Upper lobe of left lung (tissue), 6 donors: Measurements from ENCODE around the gene CA10. TPM values are rescaled to one million over a fixed set of nuclear protein-coding genes. Genes with fewer than 3 reads are reported as not detected.

Experiments
- ATAC-seq, 2 donors: fragments of 200-7000 bp; cut with Tn5 transposase; one replicate each; pipeline ENCODE4 v1.9.1; 2022; ENCODE audit warnings: mild to moderate bottlenecking in 2 of 2, moderate library complexity in 2 of 2; ENCODE audit not compliant: low FRiP score in 2 of 2
- DNase-seq, 2 donors: peaks; one replicate each; pipeline ENCODE4 v3.0.0-alpha.2; 2019 to 2020
- H3K27ac ChIP-seq, 4 donors: fragments of 200-600 bp; sonication (generic); one replicate each; pipeline ENCODE4 v1.5.1; 2016 to 2019
- H3K27me3 ChIP-seq, 4 donors: fragments of 200-600 bp; sonication (generic); one replicate each; pipeline ENCODE4 v1.5.1; 2017 to 2019
- H3K36me3 ChIP-seq, 4 donors: fragments of 200-600 bp; sonication (generic); one replicate each; pipeline ENCODE4 v1.5.1; 2016 to 2019
- H3K4me1 ChIP-seq, 4 donors: fragments of 200-600 bp; sonication (generic); one replicate each; pipeline ENCODE4 v1.5.1; 2018 to 2019
- H3K4me3 ChIP-seq, 4 donors: fragments of 200-600 bp; sonication (generic); one replicate each; pipeline ENCODE4 v1.5.1; 2017 to 2019; ENCODE audit warnings: mild to moderate bottlenecking in 2 of 4, moderate library complexity in 1 of 4
- H3K9me3 ChIP-seq, 4 donors: fragments of 200-600 bp; sonication (generic); one replicate each; pipeline ENCODE4 v1.5.1; 2018 to 2019
- EP300 ChIP-seq, 4 donors: sonication (generic); formaldehyde crosslinking; IDR thresholded peaks; one replicate each; pipeline ENCODE4 v1.5.1; 2017; ENCODE audit warnings: antibody characterized with exemption in 4 of 4, control low read depth in 2 of 4
- POLR2A ChIP-seq, 4 donors: fragments of 450-650 bp; IDR thresholded peaks; one replicate each; pipeline ENCODE4 v1.5.1; 2016 to 2017; ENCODE audit warnings: antibody characterized with exemption in 4 of 4, mild to moderate bottlenecking in 2 of 4
- POLR2AphosphoS5 ChIP-seq, 2 donors: sonication (generic); formaldehyde crosslinking; IDR thresholded peaks; one replicate each; pipeline ENCODE4 v1.5.1; 2017; ENCODE audit warnings: antibody characterized with exemption in 2 of 2
- WGBS, 2 donors: methylation state at CpG; one replicate each; pipeline ENCODE4 v1.1.5; 2017 to 2018; 5-methylcytosine and 5-hydroxymethylcytosine counted together
- total RNA-seq, 6 donors: library from RNA; depleted of rRNA in 4 of 6; stranded (reverse); fragments of >200 nt in 4 of 6; gene quantifications; one replicate each; pipeline versions ENCODE4 v1.1.0 to v1.2.1, GENCODE V29; 2016 to 2021
- TF ChIP-seq, protein P1 (sequence below), 6 experiments: fragments of 450-650 bp in 4 of 6; fragments of 200-600 bp in 2 of 6; sonication (generic) in 2 of 6; IDR thresholded peaks; one replicate each; pipeline ENCODE4 v1.5.1; 2016 to 2019; ENCODE audit warnings: antibody characterized with exemption in 6 of 6
- donor health status: DM: no; HTN: no; CAD: no; lungs with moderate emphysema.
- donor health status: DM: no; HTN: yes; CAD: no; lungs with severe emphysema.

Gene CA10
- total RNA-seq, 6 donors from 2014 or later = 0.10 TPM; not detected in 5

DNA sequence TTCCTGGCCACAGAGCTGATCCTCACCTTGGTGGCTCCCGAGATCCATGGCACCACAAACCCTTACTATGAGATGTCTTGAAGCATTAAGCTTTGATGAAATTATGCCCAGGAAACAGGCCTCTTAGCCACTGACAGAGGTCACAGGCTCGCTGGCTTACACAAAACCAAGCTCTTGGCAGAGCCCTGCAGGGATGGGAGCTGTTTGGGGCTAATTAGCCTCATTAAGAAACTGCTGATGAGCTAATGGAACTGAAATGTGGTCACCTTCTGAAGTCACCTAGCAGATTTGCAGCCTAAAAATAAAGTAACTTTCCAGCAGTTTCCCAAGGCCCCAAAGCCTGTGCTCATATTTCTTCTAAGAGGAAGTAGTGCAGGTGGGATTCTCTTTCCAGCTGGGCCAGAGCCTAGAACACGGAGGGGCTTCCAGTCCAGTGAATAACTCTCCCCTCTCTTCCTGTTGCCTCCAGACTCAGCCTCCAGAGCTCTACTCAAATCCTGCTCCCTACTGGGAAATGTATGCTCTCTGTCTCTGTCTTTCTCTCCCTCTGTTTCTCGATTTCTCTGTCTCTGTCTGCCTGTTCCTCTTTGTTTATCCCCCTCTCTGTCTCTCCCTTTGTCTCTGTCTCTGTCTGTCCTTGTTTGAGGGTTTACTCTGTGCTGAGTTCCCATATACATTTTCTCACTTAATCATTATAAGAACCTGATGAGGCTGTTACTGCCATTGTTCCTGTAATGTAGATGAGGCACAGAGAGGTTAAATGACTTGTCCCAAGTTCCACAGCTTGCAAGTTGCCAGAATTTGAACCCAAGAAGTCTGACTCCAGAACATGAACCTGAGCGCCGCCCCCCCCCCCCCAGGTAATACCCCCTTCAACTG is 338.9 kb downstream of the CA10 start:
- Histone ChIP-seq H3K4me1 (no peaks in the 10 kb centered on the region), H3K27me3 (no peaks in the 10 kb centered on the region), H3K27ac (no peak overlapping the region), H3K36me3 (no peaks in the 10 kb centered on the region), H3K9me3 (no peaks in the 10 kb centered on the region), H3K4me3 (no peak overlapping the region)
- DNase-seq (no peak), ATAC-seq (no peak)
- 73 to 74% methylated on average over 6 of the region's 6 CpGs for WGBS, 2 donors
- TF ChIP-seq POLR2AphosphoS5 (IDR thresholded peaks at IDR 0.05) (no peak), POLR2A (IDR thresholded peaks at IDR 0.05) (no peak), EP300 (IDR thresholded peaks at IDR 0.05) (no peak)
- TF ChIP-seq, protein P1, sequence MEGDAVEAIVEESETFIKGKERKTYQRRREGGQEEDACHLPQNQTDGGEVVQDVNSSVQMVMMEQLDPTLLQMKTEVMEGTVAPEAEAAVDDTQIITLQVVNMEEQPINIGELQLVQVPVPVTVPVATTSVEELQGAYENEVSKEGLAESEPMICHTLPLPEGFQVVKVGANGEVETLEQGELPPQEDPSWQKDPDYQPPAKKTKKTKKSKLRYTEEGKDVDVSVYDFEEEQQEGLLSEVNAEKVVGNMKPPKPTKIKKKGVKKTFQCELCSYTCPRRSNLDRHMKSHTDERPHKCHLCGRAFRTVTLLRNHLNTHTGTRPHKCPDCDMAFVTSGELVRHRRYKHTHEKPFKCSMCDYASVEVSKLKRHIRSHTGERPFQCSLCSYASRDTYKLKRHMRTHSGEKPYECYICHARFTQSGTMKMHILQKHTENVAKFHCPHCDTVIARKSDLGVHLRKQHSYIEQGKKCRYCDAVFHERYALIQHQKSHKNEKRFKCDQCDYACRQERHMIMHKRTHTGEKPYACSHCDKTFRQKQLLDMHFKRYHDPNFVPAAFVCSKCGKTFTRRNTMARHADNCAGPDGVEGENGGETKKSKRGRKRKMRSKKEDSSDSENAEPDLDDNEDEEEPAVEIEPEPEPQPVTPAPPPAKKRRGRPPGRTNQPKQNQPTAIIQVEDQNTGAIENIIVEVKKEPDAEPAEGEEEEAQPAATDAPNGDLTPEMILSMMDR (IDR thresholded peaks at IDR 0.05) = no peak

DNA sequence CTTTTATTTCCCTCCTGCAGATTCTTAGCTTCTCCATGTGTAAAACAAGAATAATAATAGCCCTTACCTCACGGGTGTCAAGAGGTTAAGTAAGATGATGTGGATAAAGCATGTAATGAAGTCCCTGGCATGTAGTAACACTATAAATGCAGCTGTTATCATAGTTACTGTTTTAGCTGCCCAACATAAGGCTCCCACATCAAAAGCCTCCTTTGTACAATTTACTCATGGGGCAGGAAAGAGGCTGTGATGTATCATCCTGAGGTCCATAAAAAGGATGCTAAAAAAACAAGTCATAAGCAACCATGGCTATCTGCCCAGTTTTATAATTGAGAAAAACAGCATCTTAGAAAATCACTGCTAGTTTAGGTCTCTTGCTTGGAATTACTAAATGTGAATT is 339.7 kb downstream of the CA10 start:
- ATAC-seq (no peak), DNase-seq (no peak)
- no peaks in the 10 kb centered on the region for H3K36me3 ChIP-seq
- no peaks in the 10 kb centered on the region for H3K9me3 ChIP-seq
- H3K4me3 ChIP-seq = no peak overlapping the region
- WGBS, 2 donors = 57 to 68% methylated on average over 1 of the region's 1 CpG
- TF ChIP-seq, protein P1 (IDR thresholded peaks at IDR 0.05) = no peak
- TF ChIP-seq POLR2A (IDR thresholded peaks at IDR 0.05) = no peak
- TF ChIP-seq EP300 (IDR thresholded peaks at IDR 0.05) = no peak
- no peak overlapping the region for H3K27ac ChIP-seq
- no peaks in the 10 kb centered on the region for H3K4me1 ChIP-seq
- no peaks in the 10 kb centered on the region for H3K27me3 ChIP-seq

DNA sequence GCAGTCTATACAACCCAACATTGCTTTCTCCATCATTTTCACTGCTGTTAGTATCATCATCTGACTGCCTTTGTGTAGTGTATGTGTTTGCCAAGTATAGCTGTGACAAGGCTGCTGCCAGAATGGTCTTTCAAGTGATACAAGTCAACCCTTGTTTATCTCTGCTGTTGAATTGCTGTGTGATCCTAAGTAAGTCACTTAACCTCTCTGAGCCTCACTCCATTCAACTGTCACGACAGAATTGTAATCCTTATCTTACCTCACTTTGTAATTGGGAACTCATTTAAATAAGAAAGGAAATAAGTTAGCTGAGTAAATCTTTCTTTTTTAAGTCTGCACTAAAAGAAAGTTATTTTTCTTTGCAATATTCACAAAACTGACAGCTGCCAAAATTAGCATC is 340.6 kb downstream of the CA10 start:
- Histone ChIP-seq H3K4me1 (no peaks in the 10 kb centered on the region), H3K27ac (no peak overlapping the region), H3K36me3 (no peaks in the 10 kb centered on the region), H3K4me3 (no peak overlapping the region), H3K9me3 (no peaks in the 10 kb centered on the region), H3K27me3 (no peaks in the 10 kb centered on the region)
- TF ChIP-seq, protein P1 (IDR thresholded peaks at IDR 0.05) = no peak
- no peak for TF ChIP-seq POLR2A (IDR thresholded peaks at IDR 0.05)
- TF ChIP-seq POLR2AphosphoS5 (IDR thresholded peaks at IDR 0.05) = no peak
- no peak for TF ChIP-seq EP300 (IDR thresholded peaks at IDR 0.05)
- WGBS, 2 donors = 66 to 80% methylated on average over 1 of the region's 1 CpG
- ATAC-seq (no peak), DNase-seq (no peak)

DNA sequence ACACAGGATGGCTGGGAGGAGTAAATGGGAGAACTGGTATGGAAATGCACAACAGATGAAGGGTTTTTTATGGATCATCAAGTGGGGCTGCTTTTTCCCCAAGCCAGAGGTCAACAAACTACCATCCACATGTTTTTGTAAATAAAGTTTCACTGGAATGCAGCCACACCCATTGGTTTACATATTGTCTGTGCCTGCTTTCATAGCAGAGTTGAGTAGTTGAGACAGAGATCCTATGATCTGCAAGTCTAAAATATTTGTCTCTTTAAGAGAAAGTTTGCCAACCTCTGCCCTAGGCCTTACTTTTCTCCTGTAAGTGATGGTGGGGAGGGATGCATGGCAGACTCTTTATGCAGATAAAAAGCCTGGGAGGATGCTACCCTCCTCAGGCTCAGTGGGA is 341.4 kb downstream of the CA10 start:
- no peak for ATAC-seq
- TF ChIP-seq POLR2A (IDR thresholded peaks at IDR 0.05) (no peak), EP300 (IDR thresholded peaks at IDR 0.05) (no peak), POLR2AphosphoS5 (IDR thresholded peaks at IDR 0.05) (no peak)
- TF ChIP-seq, protein P1 (IDR thresholded peaks at IDR 0.05) = no peak

DNA sequence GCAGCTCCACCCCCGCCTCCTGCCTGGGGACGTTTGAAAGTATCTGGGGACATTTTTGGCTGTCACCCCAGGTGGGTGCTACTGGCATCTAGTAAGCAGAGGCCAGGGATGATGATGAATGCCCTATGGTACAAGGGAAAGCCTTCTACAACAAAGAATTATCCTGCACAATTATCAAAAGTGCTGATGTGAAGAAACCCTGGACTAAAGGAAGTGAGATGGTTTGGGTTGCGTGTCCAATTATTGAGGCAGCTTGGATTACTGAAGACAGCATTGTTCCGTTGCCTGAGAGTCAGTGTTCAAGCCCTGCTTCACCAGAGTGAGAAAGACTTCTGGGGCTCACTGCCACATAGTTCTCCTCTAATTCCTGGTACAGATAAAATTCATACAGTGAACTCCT is 343.4 kb downstream of the CA10 start:
- WGBS, 2 donors = 66 to 70% methylated on average over 4 of the region's 4 CpGs

More for the DNA sequence above, 341.4 kb downstream of the CA10 start:
- no peaks in the 10 kb centered on the region for H3K27me3 ChIP-seq
- H3K9me3 ChIP-seq = no peaks in the 10 kb centered on the region
- no peaks in the 10 kb centered on the region for H3K36me3 ChIP-seq
- H3K4me3 ChIP-seq = no peak overlapping the region
- no peaks in the 10 kb centered on the region for H3K4me1 ChIP-seq
- no peak for DNase-seq
- H3K27ac ChIP-seq = no peak overlapping the region

More for the DNA sequence above, 343.4 kb downstream of the CA10 start:
- Histone ChIP-seq H3K27ac (no peak overlapping the region), H3K36me3 (no peaks in the 10 kb centered on the region), H3K9me3 (no peaks in the 10 kb centered on the region), H3K4me3 (no peak overlapping the region), H3K27me3 (no peaks in the 10 kb centered on the region), H3K4me1 (no peaks in the 10 kb centered on the region)
- no peak for ATAC-seq
- DNase-seq = no peak
- TF ChIP-seq EP300 (IDR thresholded peaks at IDR 0.05) (no peak), POLR2AphosphoS5 (IDR thresholded peaks at IDR 0.05) (no peak), POLR2A (IDR thresholded peaks at IDR 0.05) (no peak)
- TF ChIP-seq, protein P1 (IDR thresholded peaks at IDR 0.05) = no peak
